Dorsolateral prefrontal cortex (tissue), 118 donors: ENCODE data around the gene SHLD2. TPM values are rescaled to one million over a fixed set of nuclear protein-coding genes. Genes with fewer than 3 reads are reported as not detected.

ENCODE experiments used
- total RNA-seq, 120 experiments: library from RNA; stranded (reverse); gene quantifications; one replicate each; pipeline versions ENCODE4 v1.2.3 to v1.2.4, GENCODE V29; 2022

SHLD2 gene
- total RNA-seq, 120 experiments from 2014 or later, result 9.7 to 19.5 (median 13.7) TPM

Other genes with a start within 250 kb of the SHLD2 start
- gene MMRN2, start 137.6 kb upstream of the SHLD2 start, total RNA-seq, result 10 to 100 TPM in 57 of 120 experiments, 1 to 10 TPM in 63; 5.2 to 28.8 (median 9.8) TPM
- 100 to 1,000 TPM in 112 of 120 experiments, 10 to 100 TPM in 8; 59.9 to 383 (median 222) TPM for gene SNCG, start 136.6 kb upstream of the SHLD2 start, total RNA-seq
- gene ADIRF, start 126.7 kb upstream of the SHLD2 start, total RNA-seq, result 100 to 1,000 TPM in 9 of 120 experiments, 10 to 100 TPM in 111; 10.9 to 181 (median 54.5) TPM
- 1 to 10 TPM in 2 of 120 experiments, not detected in 118; 2.0 to 2.2 TPM for gene FAM25A, start 74.9 kb upstream of the SHLD2 start, total RNA-seq
- 100 to 1,000 TPM; 180 to 488 (median 250) TPM for gene GLUD1, start 363 bp upstream of the SHLD2 start, total RNA-seq
- gene NUTM2A, start 130.2 kb downstream of the SHLD2 start, total RNA-seq, result 1 to 10 TPM in 79 of 120 experiments, under 1 TPM in 32, not detected in 9; 0.18 to 8.5 (median 1.5) TPM